Upper lobe of left lung (tissue), 6 donors: ENCODE measurements around the gene SIGLEC1. TPM values are rescaled to one million over a fixed set of nuclear protein-coding genes. Genes with fewer than 3 reads are reported as not detected.

Source experiments
- ATAC-seq, 2 donors: fragments of 200-7000 bp; cut with Tn5 transposase; one replicate each; pipeline ENCODE4 v1.9.1; 2022; ENCODE audit warnings: mild to moderate bottlenecking in 2 of 2, moderate library complexity in 2 of 2; ENCODE audit not compliant: low FRiP score in 2 of 2
- DNase-seq, 2 donors: peaks; one replicate each; pipeline ENCODE4 v3.0.0-alpha.2; 2019 to 2020
- H3K27ac ChIP-seq, 4 donors: fragments of 200-600 bp; sonication (generic); one replicate each; pipeline ENCODE4 v1.5.1; 2016 to 2019
- H3K27me3 ChIP-seq, 4 donors: fragments of 200-600 bp; sonication (generic); one replicate each; pipeline ENCODE4 v1.5.1; 2017 to 2019
- H3K36me3 ChIP-seq, 4 donors: fragments of 200-600 bp; sonication (generic); one replicate each; pipeline ENCODE4 v1.5.1; 2016 to 2019
- H3K4me1 ChIP-seq, 4 donors: fragments of 200-600 bp; sonication (generic); one replicate each; pipeline ENCODE4 v1.5.1; 2018 to 2019
- H3K4me3 ChIP-seq, 4 donors: fragments of 200-600 bp; sonication (generic); one replicate each; pipeline ENCODE4 v1.5.1; 2017 to 2019; ENCODE audit warnings: mild to moderate bottlenecking in 2 of 4, moderate library complexity in 1 of 4
- H3K9me3 ChIP-seq, 4 donors: fragments of 200-600 bp; sonication (generic); one replicate each; pipeline ENCODE4 v1.5.1; 2018 to 2019
- EP300 ChIP-seq, 4 donors: sonication (generic); formaldehyde crosslinking; IDR thresholded peaks; one replicate each; pipeline ENCODE4 v1.5.1; 2017; ENCODE audit warnings: antibody characterized with exemption in 4 of 4, control low read depth in 2 of 4
- POLR2A ChIP-seq, 4 donors: fragments of 450-650 bp; IDR thresholded peaks; one replicate each; pipeline ENCODE4 v1.5.1; 2016 to 2017; ENCODE audit warnings: antibody characterized with exemption in 4 of 4, mild to moderate bottlenecking in 2 of 4
- POLR2AphosphoS5 ChIP-seq, 2 donors: sonication (generic); formaldehyde crosslinking; IDR thresholded peaks; one replicate each; pipeline ENCODE4 v1.5.1; 2017; ENCODE audit warnings: antibody characterized with exemption in 2 of 2
- WGBS, 2 donors: methylation state at CpG; one replicate each; pipeline ENCODE4 v1.1.5; 2017 to 2018; 5-methylcytosine and 5-hydroxymethylcytosine counted together
- total RNA-seq, 6 donors: library from RNA; depleted of rRNA in 4 of 6; stranded (reverse); fragments of >200 nt in 4 of 6; gene quantifications; one replicate each; pipeline versions ENCODE4 v1.1.0 to v1.2.1, GENCODE V29; 2016 to 2021
- TF ChIP-seq, protein P1 (sequence below), 6 experiments: fragments of 450-650 bp in 4 of 6; fragments of 200-600 bp in 2 of 6; sonication (generic) in 2 of 6; IDR thresholded peaks; one replicate each; pipeline ENCODE4 v1.5.1; 2016 to 2019; ENCODE audit warnings: antibody characterized with exemption in 6 of 6
- donor health status: DM: no; HTN: no; CAD: no; lungs with moderate emphysema.
- donor health status: DM: no; HTN: yes; CAD: no; lungs with severe emphysema.

The SIGLEC1 gene
- 10 to 100 TPM; 14.4 to 69.9 (median 60.7) TPM for total RNA-seq

DNA sequence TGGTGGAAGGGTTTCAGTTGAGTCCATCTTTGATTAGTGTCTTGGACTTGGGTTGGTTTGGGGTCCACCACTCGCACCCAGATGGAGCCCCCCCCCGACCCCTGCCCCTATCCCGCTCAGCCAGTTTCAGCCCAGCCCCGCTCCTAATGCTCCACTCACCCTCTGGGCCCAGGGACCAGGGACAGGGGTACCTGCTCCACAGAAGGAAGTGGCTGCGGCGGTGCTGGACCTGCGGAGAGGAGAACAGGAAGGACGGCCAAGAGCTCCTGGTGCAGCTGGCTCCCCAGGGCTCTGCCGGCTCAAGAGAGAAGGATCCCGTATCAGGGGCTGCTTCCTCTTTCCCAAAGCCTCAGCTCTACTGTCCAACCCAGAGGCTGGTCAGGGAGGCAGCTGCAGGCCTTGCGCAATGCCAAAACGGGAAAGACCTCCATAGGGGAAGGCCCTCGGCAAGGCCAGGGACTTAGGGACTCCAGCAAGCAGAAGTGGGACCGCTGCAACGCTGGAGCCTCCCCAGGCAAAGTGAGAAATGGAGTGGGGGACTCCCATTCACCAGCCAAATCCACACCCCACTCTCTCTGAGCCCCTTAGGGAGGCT lies at the start of gene SIGLEC1:
Gene SIGLEC1 (minus strand): TSS at position 322 of the 595 bp plus-strand sequence. CDS start 5,472 bp downstream, outside the sequence.
- peak within 1 kb of the TSS in 3 of 4 donors; percentile 8 to 29 (median 18) for H3K4me3 ChIP-seq
- H3K4me1 ChIP-seq: peaks cover 8 to 23% (median 14%) of the 10 kb centered on the region in 4 donors
- ATAC-seq: peak; percentile 56 to 77
- H3K36me3 ChIP-seq: no peaks in the 10 kb centered on the region
- TF ChIP-seq EP300 (IDR thresholded peaks at IDR 0.05): no peak
- TF ChIP-seq POLR2A (IDR thresholded peaks at IDR 0.05): peak in 1 of 4 donors; percentile 48
- TF ChIP-seq, protein P1, sequence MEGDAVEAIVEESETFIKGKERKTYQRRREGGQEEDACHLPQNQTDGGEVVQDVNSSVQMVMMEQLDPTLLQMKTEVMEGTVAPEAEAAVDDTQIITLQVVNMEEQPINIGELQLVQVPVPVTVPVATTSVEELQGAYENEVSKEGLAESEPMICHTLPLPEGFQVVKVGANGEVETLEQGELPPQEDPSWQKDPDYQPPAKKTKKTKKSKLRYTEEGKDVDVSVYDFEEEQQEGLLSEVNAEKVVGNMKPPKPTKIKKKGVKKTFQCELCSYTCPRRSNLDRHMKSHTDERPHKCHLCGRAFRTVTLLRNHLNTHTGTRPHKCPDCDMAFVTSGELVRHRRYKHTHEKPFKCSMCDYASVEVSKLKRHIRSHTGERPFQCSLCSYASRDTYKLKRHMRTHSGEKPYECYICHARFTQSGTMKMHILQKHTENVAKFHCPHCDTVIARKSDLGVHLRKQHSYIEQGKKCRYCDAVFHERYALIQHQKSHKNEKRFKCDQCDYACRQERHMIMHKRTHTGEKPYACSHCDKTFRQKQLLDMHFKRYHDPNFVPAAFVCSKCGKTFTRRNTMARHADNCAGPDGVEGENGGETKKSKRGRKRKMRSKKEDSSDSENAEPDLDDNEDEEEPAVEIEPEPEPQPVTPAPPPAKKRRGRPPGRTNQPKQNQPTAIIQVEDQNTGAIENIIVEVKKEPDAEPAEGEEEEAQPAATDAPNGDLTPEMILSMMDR (IDR thresholded peaks at IDR 0.05): no peak
- peak in 1 of 2 donors; percentile 22 for TF ChIP-seq POLR2AphosphoS5 (IDR thresholded peaks at IDR 0.05)
- H3K27me3 ChIP-seq: no peaks in the 10 kb centered on the region
- peak in 1 of 2 donors; percentile 83 for DNase-seq
- 66 to 82% methylated on average over 12 to 15 of the region's 15 CpGs for WGBS, 2 donors
- H3K9me3 ChIP-seq: no peaks in the 10 kb centered on the region
- H3K27ac ChIP-seq: peak within 1 kb of the TSS in 1 of 4 donors; percentile 6

DNA sequence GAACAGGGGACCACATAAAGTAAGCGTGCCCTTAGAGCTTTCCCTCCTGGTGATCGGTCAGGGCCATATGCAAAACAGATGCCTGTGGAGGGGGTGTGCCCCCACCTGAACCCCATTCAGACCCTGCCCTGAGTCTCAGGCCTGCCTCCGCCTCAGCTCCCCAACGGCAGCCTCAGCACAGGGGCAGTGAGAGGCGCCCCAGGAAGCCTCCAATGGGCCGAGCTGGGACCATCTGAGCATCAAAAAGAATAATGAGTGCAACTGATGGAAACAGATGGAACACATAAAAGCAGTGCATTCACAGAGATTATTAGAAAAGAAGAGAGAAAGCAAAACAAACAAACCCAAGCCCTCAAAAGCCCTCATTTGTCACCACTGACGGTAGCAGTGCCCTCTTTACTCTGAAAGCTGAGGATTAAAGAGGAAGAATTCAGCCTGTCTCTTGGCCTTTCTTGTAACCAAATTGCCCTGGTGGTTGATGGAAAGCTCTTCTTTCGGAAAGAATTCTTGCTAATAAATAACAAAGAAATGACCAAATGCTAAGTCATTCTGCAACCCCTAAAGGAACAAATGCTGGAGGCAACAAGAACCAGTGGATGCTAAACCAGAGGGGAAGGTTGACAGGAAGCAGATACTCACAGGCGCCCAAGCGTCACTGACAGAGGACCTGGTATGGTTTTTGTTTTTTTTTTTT lies 48.4 kb upstream of the SIGLEC1 start:
- DNase-seq (no peak), ATAC-seq (no peak)
- no peaks in the 10 kb centered on the region for H3K27me3 ChIP-seq
- peaks cover 0 to 20% (median 4%) of the 10 kb centered on the region in 4 donors for H3K4me1 ChIP-seq
- peaks cover 0 to 5% (median 0%) of the 10 kb centered on the region in 4 donors for H3K36me3 ChIP-seq
- no peaks in the 10 kb centered on the region for H3K9me3 ChIP-seq
- H3K27ac ChIP-seq: no peak overlapping the region
- WGBS, 2 donors: 70 to 72% methylated on average over 9 to 10 of the region's 10 CpGs
- H3K4me3 ChIP-seq: no peak overlapping the region
- no peak for TF ChIP-seq POLR2A (IDR thresholded peaks at IDR 0.05)
- no peak for TF ChIP-seq EP300 (IDR thresholded peaks at IDR 0.05)
- TF ChIP-seq, protein P1 (IDR thresholded peaks at IDR 0.05): no peak
- no peak for TF ChIP-seq POLR2AphosphoS5 (IDR thresholded peaks at IDR 0.05)

DNA sequence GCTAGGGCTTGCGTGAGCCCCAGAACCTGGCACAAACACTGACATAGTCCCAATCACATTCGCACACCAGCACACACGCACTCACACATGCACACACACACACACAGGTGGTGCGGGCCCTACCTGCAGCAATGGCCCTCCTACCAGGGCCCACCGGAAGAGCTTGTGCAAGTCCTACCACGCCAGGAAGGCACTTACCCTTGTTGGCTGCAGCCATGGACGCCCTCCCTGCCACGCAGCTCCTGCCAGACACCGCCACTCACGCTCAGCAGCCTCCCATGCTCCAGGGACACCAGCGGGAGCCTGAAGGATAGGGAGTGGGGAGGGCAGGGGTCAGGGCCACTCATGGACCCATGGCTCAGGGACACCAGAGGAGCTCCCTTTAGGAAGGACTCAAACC lies 47.5 kb upstream of the SIGLEC1 start:
- H3K4me3 ChIP-seq: no peak overlapping the region
- peaks cover 0 to 5% (median 0%) of the 10 kb centered on the region in 4 donors for H3K36me3 ChIP-seq
- peaks cover 0 to 11% (median under 1%) of the 10 kb centered on the region in 4 donors for H3K4me1 ChIP-seq
- no peak for TF ChIP-seq EP300 (IDR thresholded peaks at IDR 0.05)
- no peaks in the 10 kb centered on the region for H3K27me3 ChIP-seq
- ATAC-seq: no peak
- H3K9me3 ChIP-seq: no peaks in the 10 kb centered on the region
- no peak overlapping the region for H3K27ac ChIP-seq
- 95% methylated on average over 10 of the region's 11 CpGs; no CpG with 5 or more reads in 1 of the 2 donors for WGBS, 2 donors
- DNase-seq: no peak

DNA sequence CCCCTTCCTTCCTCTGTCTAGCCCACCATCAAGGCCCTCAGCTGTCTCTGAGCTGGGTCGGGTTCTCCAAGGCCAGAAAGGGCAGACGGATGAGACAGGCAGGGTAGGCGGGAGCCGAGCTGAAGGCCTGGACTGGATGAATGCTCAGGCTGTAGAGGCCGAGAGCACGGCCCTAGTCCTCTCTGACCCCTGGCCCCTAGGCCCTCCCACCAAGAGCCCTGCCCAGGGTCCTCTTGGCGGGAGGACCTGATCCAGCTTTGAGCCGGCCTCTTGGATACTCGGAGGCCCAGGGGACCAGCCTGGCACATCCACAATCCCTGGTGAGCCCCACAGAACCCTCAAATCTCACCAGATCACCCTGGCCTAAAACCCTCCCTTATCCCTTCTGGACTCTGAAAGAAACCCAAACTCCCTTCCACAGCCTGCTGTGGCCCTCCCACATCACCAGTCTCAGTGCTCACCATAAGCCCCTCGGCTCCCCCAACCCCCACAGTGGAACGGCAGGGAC lies 47.0 kb upstream of the SIGLEC1 start:
- ATAC-seq (no peak), DNase-seq (no peak)
- peaks cover 0 to 6% (median 0%) of the 10 kb centered on the region in 4 donors for H3K4me1 ChIP-seq
- TF ChIP-seq EP300 (IDR thresholded peaks at IDR 0.05) (no peak), POLR2A (IDR thresholded peaks at IDR 0.05) (no peak), POLR2AphosphoS5 (IDR thresholded peaks at IDR 0.05) (no peak)
- TF ChIP-seq, protein P1 (IDR thresholded peaks at IDR 0.05): no peak
- peaks cover 0 to 5% (median 0%) of the 10 kb centered on the region in 4 donors for H3K36me3 ChIP-seq
- WGBS, 2 donors: 83 to 89% methylated on average over 4 to 11 of the region's 11 CpGs
- no peak overlapping the region for H3K4me3 ChIP-seq
- H3K27me3 ChIP-seq: no peaks in the 10 kb centered on the region
- H3K27ac ChIP-seq: no peak overlapping the region
- H3K9me3 ChIP-seq: no peaks in the 10 kb centered on the region

DNA sequence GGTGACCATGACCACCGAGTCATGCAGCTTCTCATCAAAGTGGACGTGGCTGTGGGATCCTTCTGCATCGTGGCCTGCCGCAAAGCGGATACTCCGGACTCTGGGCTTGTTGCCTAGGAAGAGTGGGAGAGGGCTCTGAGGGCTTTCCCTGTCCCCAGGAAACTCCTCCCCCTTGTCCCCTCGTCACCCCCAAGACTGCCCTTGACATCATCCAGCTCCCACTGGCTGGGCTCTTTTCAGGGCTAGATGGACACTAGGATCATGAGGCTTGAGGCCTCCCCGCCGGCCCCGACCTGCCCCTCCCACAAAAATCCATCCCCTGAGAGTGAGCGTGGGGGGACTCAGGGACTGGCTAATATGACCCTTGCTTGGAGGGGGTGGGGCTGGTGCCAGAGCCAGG lies 46.2 kb upstream of the SIGLEC1 start:
- H3K27me3 ChIP-seq: no peaks in the 10 kb centered on the region
- H3K4me1 ChIP-seq: peaks cover 0 to 6% (median 0%) of the 10 kb centered on the region in 4 donors
- H3K36me3 ChIP-seq: peaks cover 0 to 5% (median 0%) of the 10 kb centered on the region in 4 donors
- H3K4me3 ChIP-seq: no peak overlapping the region
- no peaks in the 10 kb centered on the region for H3K9me3 ChIP-seq
- 81 to 93% methylated on average over 3 to 11 of the region's 11 CpGs for WGBS, 2 donors
- peak in 1 of 2 donors; percentile 3 for ATAC-seq
- no peak overlapping the region for H3K27ac ChIP-seq
- TF ChIP-seq EP300 (IDR thresholded peaks at IDR 0.05) (no peak), POLR2AphosphoS5 (IDR thresholded peaks at IDR 0.05) (no peak), POLR2A (IDR thresholded peaks at IDR 0.05) (no peak)
- TF ChIP-seq, protein P1 (IDR thresholded peaks at IDR 0.05): no peak
- no peak for DNase-seq
